ENCODE data around the gene ZNF304.

ZNF304 gene

GRCh38 chr19:57389194-57389729 is 38.2 kb downstream of the ZNF304 start:
- Histone ChIP-seq H3K36me3 (ENCODE audit: control insufficient read depth in 2 of 2, insufficient read depth in 1 of 2, low read length in 2 of 2) (peaks cover 10 to 16% of the 10 kb centered on the region in 2 experiments; a peak in 2 of 3 replicates), H3K27ac (ENCODE audit: extremely low read depth, low read depth, low read length) (peak overlapping the region; percentile 52), H3K9me3 (ENCODE audit: control insufficient read depth, insufficient read depth, low read depth, low read length) (no peaks in the 10 kb centered on the region), H3K4me3 (ENCODE audit: low read depth, low read length) (peak overlapping the region; percentile 79), H3K4me1 (ENCODE audit: control insufficient read depth, insufficient read depth, low read length) (peaks cover 6% of the 10 kb centered on the region)
- TF ChIP-seq, protein P1, sequence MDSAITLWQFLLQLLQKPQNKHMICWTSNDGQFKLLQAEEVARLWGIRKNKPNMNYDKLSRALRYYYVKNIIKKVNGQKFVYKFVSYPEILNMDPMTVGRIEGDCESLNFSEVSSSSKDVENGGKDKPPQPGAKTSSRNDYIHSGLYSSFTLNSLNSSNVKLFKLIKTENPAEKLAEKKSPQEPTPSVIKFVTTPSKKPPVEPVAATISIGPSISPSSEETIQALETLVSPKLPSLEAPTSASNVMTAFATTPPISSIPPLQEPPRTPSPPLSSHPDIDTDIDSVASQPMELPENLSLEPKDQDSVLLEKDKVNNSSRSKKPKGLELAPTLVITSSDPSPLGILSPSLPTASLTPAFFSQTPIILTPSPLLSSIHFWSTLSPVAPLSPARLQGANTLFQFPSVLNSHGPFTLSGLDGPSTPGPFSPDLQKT (IDR thresholded peaks at IDR 0.05; ENCODE audit: borderline replicate concordance, low read depth, low read length) = 0 out of 2 replicates have a peak, but pooled peaks have one; percentile 61
- TF ChIP-seq EGR2 (tag by site-specific recombination; IDR thresholded peaks at IDR 0.05; ENCODE audit: low read depth) = no peak
- ChIA-PET CTCF (interaction anchor here (0.6 to 1.2 kb wide), 4 partner anchors 84 to 770 kb away, joined by 3 to 7 read pairs (median 3); no protein-coding TSS in a partner anchor), POLR2A (interaction anchor here (0.6 to 1.9 kb wide), 12 partner anchors 9 to 1173 kb away, joined by 3 to 22 read pairs (median 4); partner anchors contain the start of genes TRAPPC2B, ZNF211, ZNF264 and ZNF304)

DNA sequence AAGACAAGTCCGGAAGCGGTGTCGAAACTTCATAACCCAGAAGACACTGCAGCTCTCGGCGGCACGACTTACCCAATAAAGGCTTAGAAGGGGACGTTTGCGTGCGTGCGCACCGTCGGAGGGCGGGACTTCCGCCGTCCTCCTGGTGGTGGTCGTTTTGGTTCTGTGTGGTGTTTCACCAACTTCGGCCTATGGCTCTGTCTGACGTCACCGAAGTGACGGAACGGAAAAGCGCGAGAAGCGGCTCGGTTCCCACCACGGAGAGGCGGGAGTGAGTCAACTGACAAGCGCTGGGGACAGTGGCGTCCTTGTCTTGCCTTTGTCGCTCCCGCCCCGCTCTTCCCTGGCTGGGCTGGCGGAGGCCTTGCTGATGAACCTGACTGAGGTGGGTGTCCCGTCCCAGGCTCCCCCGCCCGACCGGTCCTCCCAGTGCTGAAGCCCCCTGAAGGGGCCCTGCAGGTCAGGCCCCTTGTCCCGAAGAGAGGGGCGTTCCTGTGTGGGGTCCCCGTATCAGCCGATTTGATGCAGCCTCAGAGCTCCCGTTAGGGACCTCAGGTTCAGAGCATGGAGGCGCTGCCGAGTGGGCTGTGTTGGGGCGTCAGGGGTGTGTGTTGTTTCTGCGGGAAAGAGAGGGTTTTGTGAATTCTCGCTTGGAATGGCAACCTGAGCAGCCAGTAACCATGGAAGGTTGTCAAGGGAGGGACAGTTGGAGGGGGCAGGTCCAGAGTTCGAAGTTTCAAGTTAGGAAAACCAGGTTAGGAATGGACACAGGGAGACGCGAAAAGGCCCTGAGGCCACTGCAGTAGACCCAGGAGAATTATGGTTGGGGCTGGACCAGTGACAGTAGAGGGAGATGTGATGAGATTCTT is 38.9 kb downstream of the ZNF304 start, which contains the start of gene ZNF548:
ZNF548 (plus strand) TSS at position 125 of the 869 bp plus-strand sequence; CDS start at position 371, 246 bp downstream.
- CTCF ChIA-PET = interaction anchor here (0.6 to 1.2 kb wide), 4 partner anchors 83 to 769 kb away, joined by 3 to 7 read pairs (median 3); no protein-coding TSS in a partner anchor
- TF ChIP-seq ZNF133 (tag by site-specific recombination; IDR thresholded peaks at IDR 0.05) = no peak
- no peak for TF ChIP-seq ZNF221 (tag by site-specific recombination; IDR thresholded peaks at IDR 0.05; ENCODE audit: borderline replicate concordance)
- TF ChIP-seq ZNF248 (tag by site-specific recombination; IDR thresholded peaks at IDR 0.05) = no peak
- TF ChIP-seq ZNF155 (tag by site-specific recombination; IDR thresholded peaks at IDR 0.05) = no peak
- TF ChIP-seq ZNF449 (tag by site-specific recombination; IDR thresholded peaks at IDR 0.05) = no peak
- TF ChIP-seq ZNF433 (tag by site-specific recombination; IDR thresholded peaks at IDR 0.05; ENCODE audit: low read depth) = no peak
- TF ChIP-seq ZXDB (tag by site-specific recombination; IDR thresholded peaks at IDR 0.05) = peak; percentile 54
- TF ChIP-seq ZNF701 (tag by site-specific recombination; IDR thresholded peaks at IDR 0.05) = no peak
- peak; percentile 94 for TF ChIP-seq ZBTB11 (tag by site-specific recombination; conservative IDR thresholded peaks at IDR 0.05; ENCODE audit: low read depth)
- no peak for TF ChIP-seq ZNF140 (tag by site-specific recombination; IDR thresholded peaks at IDR 0.05)
- peak; percentile 100 for TF ChIP-seq ZBTB21 (tag by site-specific recombination; IDR thresholded peaks at IDR 0.05)
- TF ChIP-seq ZNF114 (tag by site-specific recombination; IDR thresholded peaks at IDR 0.05) = no peak
- no peak; the same call in 1 of the 2 replicates for TF ChIP-seq OVOL3 (tag by site-specific recombination; IDR thresholded peaks at IDR 0.05)
- TF ChIP-seq GFI1B (tag by site-specific recombination; IDR thresholded peaks at IDR 0.05) = no peak
- TF ChIP-seq PBX3 (CRISPR knock-in tag; IDR thresholded peaks at IDR 0.05) = peak; percentile 93
- no peak for TF ChIP-seq ZNF670 (tag by site-specific recombination; IDR thresholded peaks at IDR 0.05; ENCODE audit: low read depth)
- no peak for TF ChIP-seq ZNF747 (tag by site-specific recombination; IDR thresholded peaks at IDR 0.05)
- TF ChIP-seq, protein P2, sequence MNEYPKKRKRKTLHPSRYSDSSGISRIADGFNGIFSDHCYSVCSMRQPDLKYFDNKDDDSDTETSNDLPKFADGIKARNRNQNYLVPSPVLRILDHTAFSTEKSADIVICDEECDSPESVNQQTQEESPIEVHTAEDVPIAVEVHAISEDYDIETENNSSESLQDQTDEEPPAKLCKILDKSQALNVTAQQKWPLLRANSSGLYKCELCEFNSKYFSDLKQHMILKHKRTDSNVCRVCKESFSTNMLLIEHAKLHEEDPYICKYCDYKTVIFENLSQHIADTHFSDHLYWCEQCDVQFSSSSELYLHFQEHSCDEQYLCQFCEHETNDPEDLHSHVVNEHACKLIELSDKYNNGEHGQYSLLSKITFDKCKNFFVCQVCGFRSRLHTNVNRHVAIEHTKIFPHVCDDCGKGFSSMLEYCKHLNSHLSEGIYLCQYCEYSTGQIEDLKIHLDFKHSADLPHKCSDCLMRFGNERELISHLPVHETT (tag by site-specific recombination; IDR thresholded peaks at IDR 0.05) = no peak
- TF ChIP-seq ZBTB20 (tag by site-specific recombination; IDR thresholded peaks at IDR 0.05) = peak; percentile 75; the same call in 1 of the 2 replicates
- TF ChIP-seq ZFHX2 (tag by site-specific recombination; conservative IDR thresholded peaks at IDR 0.05) = peak; percentile 62
- TF ChIP-seq ZFP3 (tag by site-specific recombination; IDR thresholded peaks at IDR 0.05; ENCODE audit: low read depth) = no peak
- no peak for TF ChIP-seq ZNF768 (tag by site-specific recombination; IDR thresholded peaks at IDR 0.05)

More for the DNA sequence above, 38.9 kb downstream of the ZNF304 start, which contains the start of gene ZNF548:
- POLR2A ChIA-PET = interaction anchor here (0.6 to 1.9 kb wide), 12 partner anchors 9 to 1174 kb away, joined by 3 to 22 read pairs (median 4); partner anchors contain the start of genes TRAPPC2B, ZNF211, ZNF264 and ZNF304
- peak within 1 kb of the TSS; percentile 89 for H3K27ac ChIP-seq (ENCODE audit: extremely low read depth, low read depth, low read length)
- H3K4me1 ChIP-seq (ENCODE audit: control insufficient read depth, insufficient read depth, low read length) = peaks cover 6% of the 10 kb centered on the region
- H3K9me3 ChIP-seq (ENCODE audit: control insufficient read depth, insufficient read depth, low read depth, low read length) = no peaks in the 10 kb centered on the region
- peak within 1 kb of the TSS; percentile 79 for H3K4me3 ChIP-seq (ENCODE audit: low read depth, low read length)
- H3K36me3 ChIP-seq (ENCODE audit: control insufficient read depth in 2 of 2, insufficient read depth in 1 of 2, low read length in 2 of 2) = peaks cover 14 to 23% of the 10 kb centered on the region in 2 experiments; a peak in 2 of 3 replicates
